GM03348 (cell line): ENCODE results near the gene COQ10A.
"Not testable (repeated sequence)": the region's sequence is repeated elsewhere in the genome, so short reads cannot be mapped to it uniquely, and the experiment has no call there.

ENCODE experiments used
- DNase-seq: peaks from one replicate; pipeline ENCODE4 v3.0.0; 2012; ENCODE audit warnings: low spot score

Gene COQ10A

GRCh38 chr12:56280849-56281248 is 14.1 kb downstream of the COQ10A start:
- DNase-seq: no peak

GRCh38 chr12:56282030-56282429 is 15.3 kb downstream of the COQ10A start:
- DNase-seq: no peak

GRCh38 chr12:56282579-56282978 is 15.8 kb downstream of the COQ10A start:
- no peak for DNase-seq

- not testable (repeated sequence) for DNase-seq
Measured at GRCh38 chr12:56284263-56284662, 17.5 kb downstream of the COQ10A start.

- no peak for DNase-seq
Measured at GRCh38 chr12:56286044-56286830, 19.5 kb downstream of the COQ10A start.

- no peak for DNase-seq
Measured at GRCh38 chr12:56288705-56289387, 22.1 kb downstream of the COQ10A start.

GRCh38 chr12:56293795-56294194 is 27.1 kb downstream of the COQ10A start:
- DNase-seq: no peak

GRCh38 chr12:56296295-56296694 is 29.6 kb downstream of the COQ10A start:
- no peak for DNase-seq

- DNase-seq: no peak
Measured at GRCh38 chr12:56297400-56297799, 30.7 kb downstream of the COQ10A start.

GRCh38 chr12:56298828-56299227 is 32.1 kb downstream of the COQ10A start:
- no peak for DNase-seq

GRCh38 chr12:56299308-56299852 is 32.6 kb downstream of the COQ10A start:
- DNase-seq: peak; percentile 20

- peak; percentile 99 for DNase-seq
Measured at GRCh38 chr12:56299853-56300643, 33.3 kb downstream of the COQ10A start, which contains the start of gene CS. TSS of gene CS (minus strand) at chr12:56300330. CDS start at chr12:56300201, 129 bp downstream.

- no peak for DNase-seq
Measured at GRCh38 chr12:56300644-56301464, 34.1 kb downstream of the COQ10A start.

- no peak for DNase-seq
Measured at GRCh38 chr12:56304276-56304675, 37.5 kb downstream of the COQ10A start.

- no peak for DNase-seq
Measured at GRCh38 chr12:56304872-56305590, 38.3 kb downstream of the COQ10A start.

GRCh38 chr12:56307221-56307965 is 40.7 kb downstream of the COQ10A start:
- DNase-seq: no peak

GRCh38 chr12:56308714-56309113 is 42.0 kb downstream of the COQ10A start:
- DNase-seq: no peak

- DNase-seq: no peak
Measured at GRCh38 chr12:56311003-56311402, 44.3 kb downstream of the COQ10A start.

- DNase-seq: no peak
Measured at GRCh38 chr12:56315249-56315621, 48.5 kb downstream of the COQ10A start.
